ENCODE measurements around the gene DQX1.
A peak's percentile ranks its signal among the peaks of the same experiment; 100 is the strongest.

Gene DQX1

GRCh38 chr2:74525717-74526648 is at the start of gene DQX1:
DQX1 (minus strand) TSS chr2:74526231; CDS start chr2:74525729, 502 bp downstream.
- no peak within 1 kb of the TSS for H3K4me3 ChIP-seq (ENCODE audit: low read depth, low read length)
- CTCF ChIA-PET, result interaction anchor here (1.3 kb wide), 1 partner anchor 20 kb away, joined by 5 read pairs; no protein-coding TSS in a partner anchor
- H3K9me3 ChIP-seq (ENCODE audit: control insufficient read depth, insufficient read depth, low read depth, low read length), result no peaks in the 10 kb centered on the region
- TF ChIP-seq ZNF571 (tag by site-specific recombination; IDR thresholded peaks at IDR 0.05) (no peak), ZNF76 (tag by site-specific recombination; IDR thresholded peaks at IDR 0.05; ENCODE audit: borderline replicate concordance, low read depth) (peak; percentile 54; the same call in 1 of the 2 replicates), TRIM28 (IDR thresholded peaks at IDR 0.05; ENCODE audit: borderline replicate concordance, low read length) (peak; percentile 65; the same call in 1 of the 2 replicates), ZNF423 (tag by site-specific recombination; IDR thresholded peaks at IDR 0.05) (no peak), ZNF518A (tag by site-specific recombination; conservative IDR thresholded peaks at IDR 0.05; ENCODE audit: low read depth) (no peak), YY2 (tag by site-specific recombination; IDR thresholded peaks at IDR 0.05) (no peak), ZFHX2 (tag by site-specific recombination; conservative IDR thresholded peaks at IDR 0.05) (no peak), ZNF626 (tag by site-specific recombination; IDR thresholded peaks at IDR 0.05) (no peak), ZBTB17 (tag by site-specific recombination; IDR thresholded peaks at IDR 0.05) (peak; percentile 65), ZNF610 (tag by site-specific recombination; IDR thresholded peaks at IDR 0.05; ENCODE audit: borderline replicate concordance) (0 out of 2 replicates have a peak, but pooled peaks have one; percentile 23), SP3 (tag by site-specific recombination; IDR thresholded peaks at IDR 0.05) (peak; percentile 43; the same call in 1 of the 2 replicates)
- H3K27ac ChIP-seq (ENCODE audit: extremely low read depth, low read depth, low read length), result no peak within 1 kb of the TSS
- H3K36me3 ChIP-seq (ENCODE audit: control insufficient read depth in 2 of 2, insufficient read depth in 1 of 2, low read length in 2 of 2), result peaks cover 7 to 38% of the 10 kb centered on the region in 2 experiments; a peak in 1 of 3 replicates
- POLR2A ChIA-PET, result interaction anchor here (0.6 to 2.5 kb wide), 6 partner anchors 11 to 52 kb away, joined by 3 to 12 read pairs (median 6); partner anchors contain the start of genes CCDC142, PCGF1 and TTC31
- H3K4me1 ChIP-seq (ENCODE audit: control insufficient read depth, insufficient read depth, low read length), result no peaks in the 10 kb centered on the region; the same call in 1 of the 2 replicates

- no peak overlapping the region for H3K27ac ChIP-seq (ENCODE audit: extremely low read depth, low read depth, low read length)
- no peak overlapping the region for H3K4me3 ChIP-seq (ENCODE audit: low read depth, low read length)
- no peaks in the 10 kb centered on the region for H3K4me1 ChIP-seq (ENCODE audit: control insufficient read depth, insufficient read depth, low read length)
- ChIA-PET CTCF (interaction anchor here (0.6 to 4.8 kb wide), 5 partner anchors 12 to 654 kb away, joined by 3 to 51 read pairs (median 3); partner anchors contain the start of genes CCDC142 and TTC31), POLR2A (interaction anchor here (0.6 kb wide), 1 partner anchor 21 kb away, joined by 3 read pairs; the partner anchor contains the start of gene LOXL3)
- no peaks in the 10 kb centered on the region for H3K36me3 ChIP-seq (ENCODE audit: control insufficient read depth in 2 of 2, insufficient read depth in 1 of 2, low read length in 2 of 2)
- no peaks in the 10 kb centered on the region for H3K9me3 ChIP-seq (ENCODE audit: control insufficient read depth, insufficient read depth, low read depth, low read length)
- TF ChIP-seq ZFHX2 (tag by site-specific recombination; conservative IDR thresholded peaks at IDR 0.05) (no peak), ZNF266 (tag by site-specific recombination; IDR thresholded peaks at IDR 0.05; ENCODE audit: low read depth) (no peak), ZNF776 (tag by site-specific recombination; IDR thresholded peaks at IDR 0.05; ENCODE audit: borderline replicate concordance) (no peak), ZFP37 (tag by site-specific recombination; IDR thresholded peaks at IDR 0.05) (no peak), ZNF423 (tag by site-specific recombination; IDR thresholded peaks at IDR 0.05) (no peak), ZNF629 (tag by site-specific recombination; IDR thresholded peaks at IDR 0.05) (no peak), ZNF549 (tag by site-specific recombination; IDR thresholded peaks at IDR 0.05) (no peak), MYNN (tag by site-specific recombination; IDR thresholded peaks at IDR 0.05; ENCODE audit: borderline replicate concordance) (no peak), ZNF26 (tag by site-specific recombination; IDR thresholded peaks at IDR 0.05) (no peak), ZBTB49 (tag by site-specific recombination; IDR thresholded peaks at IDR 0.05; ENCODE audit: low read depth) (no peak), AEBP2 (tag by site-specific recombination; IDR thresholded peaks at IDR 0.05; ENCODE audit: borderline replicate concordance) (no peak)
Observed at GRCh38 chr2:74575320-74575719, 49.3 kb upstream of the DQX1 start.
